GM12878 (cell line): Measurements from ENCODE around the gene SRRM2. TPM values are rescaled to one million over a fixed set of nuclear protein-coding genes. Genes with fewer than 3 reads are reported as not detected.

Experiments used
- ATAC-seq: fragments of 200-7000 bp; cut with Tn5 transposase; 3 replicates; pipeline ENCODE4 v1.9.1; 2020; ENCODE audit warnings: mild to moderate bottlenecking, moderate library complexity
- BruUV-seq: library from RNA; stranded (reverse); fragments of 400-500 nt; replicated peaks from 2 replicates; lab custom pipeline; 2021; lab: Mats Ljungman, UMichigan
- CTCF ChIA-PET: fragments of 300-600 bp; sonication (Branson Sonifier 250); formaldehyde crosslinking; extraction: SDS; loops from one replicate; lab custom pipeline; 2021; ENCODE audit warnings: inconsistent platforms; lab: Yijun Ruan, JAX
- POLR2A ChIA-PET: fragments of 350-600 bp; formaldehyde crosslinking; extraction: SDS; loops from one replicate; lab custom pipeline; 2021; ENCODE audit warnings: inconsistent platforms; lab: Charles Lee
- RAD21 ChIA-PET: fragments of 300-600 bp; sonication (Branson Sonifier 250); formaldehyde crosslinking; loops from one replicate; lab custom pipeline; 2023; ENCODE audit warnings: antibody characterized with exemption; ENCODE audit not compliant: unreplicated experiment; lab: Charles Lee
- SMC1A ChIA-PET: fragments of 300-600 bp; sonication (Branson Sonifier 250); formaldehyde crosslinking; loops from one replicate; lab custom pipeline; 2023; ENCODE audit not compliant: unreplicated experiment, uncharacterized antibody; lab: Charles Lee
- DNase-seq: peaks from one replicate; pipeline ENCODE4 v3.0.0-alpha.2; 2011; ENCODE audit warnings: low read depth, low spot score
- FAIRE-seq: peaks from 3 replicates; lab custom pipeline; 2011; peaks lifted over from hg19 to GRCh38; lab: Jason Lieb, UNC
- H2AFZ ChIP-seq: 2 replicates; pipeline ENCODE4 v1.6.0; 2011; ENCODE audit warnings: low read depth, low read length, control low read depth; ENCODE audit not compliant: control insufficient read depth
- H3K27ac ChIP-seq: 2 replicates; pipeline ENCODE4 v1.5.1; 2011; ENCODE audit warnings: control low read depth; ENCODE audit not compliant: control insufficient read depth, insufficient read depth
- H3K27me3 ChIP-seq, 2 experiments: replicated peaks in 1 of 2; 2 replicates each; pipeline versions ENCODE4 v1.6.0 to v1.6.1; 2011; ENCODE audit warnings: low read length in 1 of 2; ENCODE audit not compliant: control insufficient read depth in 2 of 2, insufficient read depth in 2 of 2
- H3K36me3 ChIP-seq, 2 experiments: 2 replicates each; pipeline ENCODE4 v1.5.1; 2011; ENCODE audit warnings: low read length in 1 of 2; ENCODE audit not compliant: control insufficient read depth in 2 of 2, insufficient read depth in 2 of 2
- H3K4me1 ChIP-seq: 2 replicates; pipeline ENCODE4 v1.6.1; 2011; ENCODE audit warnings: mild to moderate bottlenecking, low read length, moderate library complexity, mixed read lengths; ENCODE audit not compliant: control insufficient read depth, insufficient read depth
- H3K4me2 ChIP-seq: 2 replicates; pipeline ENCODE4 v1.6.0; 2011; ENCODE audit warnings: control low read depth; ENCODE audit not compliant: control insufficient read depth, insufficient read depth
- H3K4me3 ChIP-seq: fragments of 200-600 bp; sonication (generic); 2 replicates; pipeline ENCODE4 v1.5.1; 2016
- H3K79me2 ChIP-seq: 2 replicates; pipeline ENCODE4 v1.6.0; 2011; ENCODE audit warnings: low read length; ENCODE audit not compliant: control insufficient read depth, insufficient read depth
- H3K9ac ChIP-seq: 2 replicates; pipeline ENCODE4 v1.8.0; 2011; ENCODE audit warnings: low read length, control low read depth, mixed read lengths; ENCODE audit not compliant: control insufficient read depth, insufficient read depth
- H3K9me3 ChIP-seq: replicated peaks from 3 replicates; pipeline ENCODE4 v1.5.1; 2011; ENCODE audit warnings: mild to moderate bottlenecking, low read length; ENCODE audit not compliant: control insufficient read depth, insufficient read depth
- H4K20me1 ChIP-seq: 2 replicates; pipeline ENCODE4 v1.6.0; 2011; ENCODE audit not compliant: control insufficient read depth, insufficient read depth
- ATF3 ChIP-seq: IDR thresholded peaks from 2 replicates; pipeline ENCODE4 v1.6.1; 2011; ENCODE audit warnings: low read depth, mild to moderate bottlenecking, low read length, moderate library complexity, borderline replicate concordance; ENCODE audit errors: extremely low read depth
- BRCA1 ChIP-seq: IDR thresholded peaks from 2 replicates; pipeline ENCODE4 v1.6.1; 2011; ENCODE audit warnings: low read depth, low read length, improper control_type of control experiment
- CHD1 ChIP-seq: IDR thresholded peaks from 2 replicates; pipeline ENCODE4 v1.6.1; 2012; ENCODE audit warnings: low read depth, low read length, improper control_type of control experiment
- HSF1 ChIP-seq: fragments of 150-350 bp; IDR thresholded peaks from 2 replicates; pipeline ENCODE4 v1.6.1; 2014; ENCODE audit warnings: mild to moderate bottlenecking, low read depth, low read length
- KDM1A ChIP-seq: fragments of 200-600 bp; sonication (generic); IDR thresholded peaks from 2 replicates; pipeline ENCODE4 v1.6.1; 2016; ENCODE audit warnings: borderline replicate concordance
- MTA3 ChIP-seq: IDR thresholded peaks from 2 replicates; pipeline ENCODE4 v1.6.1; 2012; ENCODE audit warnings: low read length, inconsistent platforms, borderline replicate concordance
- MXI1 ChIP-seq: fragments of 150-350 bp; IDR thresholded peaks from 2 replicates; pipeline ENCODE4 v1.6.1; 2011; ENCODE audit warnings: low read depth, mild to moderate bottlenecking, inconsistent platforms, low read length, improper control_type of control experiment
- NFIC ChIP-seq: IDR thresholded peaks from 2 replicates; pipeline ENCODE4 v1.6.1; 2012; ENCODE audit warnings: low read depth, mild to moderate bottlenecking, inconsistent platforms, low read length, moderate library complexity
- NR2F1 ChIP-seq: fragments of 450-650 bp; conservative IDR thresholded peaks from 2 replicates; pipeline ENCODE4 v1.6.1; 2017; ENCODE audit warnings: mild to moderate bottlenecking
- RBBP5 ChIP-seq: fragments of 200-600 bp; sonication (generic); conservative IDR thresholded peaks from 2 replicates; pipeline ENCODE4 v1.6.1; 2016
- RELA ChIP-seq: fragments of 450-650 bp; IDR thresholded peaks from 2 replicates; pipeline ENCODE4 v1.8.0; 2014; ENCODE audit warnings: borderline replicate concordance; ENCODE audit not compliant: partially characterized antibody
- SMARCA5 ChIP-seq: fragments of 450-650 bp; IDR thresholded peaks from 2 replicates; pipeline ENCODE4 v1.6.1; 2017; ENCODE audit warnings: mild to moderate bottlenecking
- ZBTB40 ChIP-seq: fragments of 450-650 bp; IDR thresholded peaks from 2 replicates; pipeline ENCODE4 v1.6.1; 2016; ENCODE audit warnings: mild to moderate bottlenecking, moderate library complexity, borderline replicate concordance
- ZNF217 ChIP-seq: fragments of 450-650 bp; IDR thresholded peaks from 2 replicates; pipeline ENCODE4 v1.6.1; 2017; ENCODE audit warnings: antibody characterized with exemption, mild to moderate bottlenecking
- ZZZ3 ChIP-seq: IDR thresholded peaks from 2 replicates; pipeline ENCODE4 v1.6.1; 2011; ENCODE audit warnings: low read depth; ENCODE audit not compliant: control insufficient read depth, insufficient read length
- WGBS: methylation state at CpG from one replicate; pipeline ENCODE4 v1.1.6; 2016; ENCODE audit warnings: low lambda C conversion rate; ENCODE audit not compliant: insufficient replicate concordance, insufficient coverage; ENCODE audit errors: missing lambda C conversion rate; 5-methylcytosine and 5-hydroxymethylcytosine counted together
- in situ Hi-C: fragments of 300-500 bp; cut with MboI; formaldehyde crosslinking; loops from 9 replicates; pipeline ENCODE4 v1.14.3; 2018; ENCODE audit warnings: mixed read lengths
- intact Hi-C: fragments of 100-400 bp; cut with micrococcal nuclease; formaldehyde crosslinking; loops from one replicate; pipeline ENCODE4 v1.14.2; 2022; ENCODE audit not compliant: unreplicated experiment
- polyA plus RNA-seq, 11 experiments: library from polyadenylated mRNA; depleted of rRNA in 4 of 11; unstranded in 6 of 11; stranded (reverse) in 5 of 11; fragments of >200 nt; fragmentation: Nextera tagmentation in 4 of 11; fragmentation: Illumina TruSeq in 1 of 11; extraction: Ambion mirVana in 4 of 11; extraction: Trizol in 1 of 11; gene quantifications; 1 replicate in 1 of 11; 2 replicates in 10 of 11; pipeline versions ENCODE4 v1.2.1 to v1.2.3, GENCODE V29; 2011 to 2016; ENCODE audit warnings: inconsistent platforms in 2 of 11, missing spikeins in 2 of 11, low read depth in 1 of 11
- total RNA-seq, 4 experiments: library from RNA; depleted of rRNA in 3 of 4; stranded (reverse); fragments of >200 nt in 3 of 4; fragmentation: Illumina TruSeq in 1 of 4; extraction: Trizol in 1 of 4; gene quantifications; 2 replicates each; pipeline versions ENCODE4 v1.2.1 to v1.2.3, GENCODE V29; 2013 to 2021
- TF ChIP-seq, protein P1 (sequence below): fragments of 450-650 bp; IDR thresholded peaks from 2 replicates; pipeline ENCODE4 v1.6.1; 2017; ENCODE audit warnings: mild to moderate bottlenecking

Gene SRRM2
- total and polyA plus RNA-seq, 10 of the 15 experiments (the other 5 are each of a cell fraction or from before 2014, with no cell fraction given) = 30.1 to 502 (median 196) TPM

DNA sequence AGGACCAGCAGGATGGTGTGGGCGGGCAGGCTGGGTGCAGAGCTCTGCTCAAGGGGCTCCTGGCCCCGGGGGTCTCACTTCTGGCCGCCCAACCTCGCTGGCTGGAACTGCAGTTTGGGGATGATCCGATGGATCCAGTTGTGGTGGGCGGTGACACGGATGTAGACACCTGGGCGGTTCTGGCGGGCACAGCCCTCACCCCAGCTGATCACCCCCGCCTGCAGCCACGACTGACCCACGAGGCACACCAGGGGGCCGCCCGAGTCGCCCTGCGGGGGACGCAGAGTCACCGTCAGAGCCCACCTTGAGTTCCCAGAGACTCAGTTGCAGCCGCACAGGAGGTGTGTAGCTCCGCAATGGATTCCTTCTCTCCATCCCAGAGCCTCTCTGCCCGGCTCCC lies 39.9 kb upstream of the SRRM2 start (continued):
- TF ChIP-seq KDM1A (no peak), MTA3 (no peak), NFIC (no peak), SMARCA5 (no peak)

DNA sequence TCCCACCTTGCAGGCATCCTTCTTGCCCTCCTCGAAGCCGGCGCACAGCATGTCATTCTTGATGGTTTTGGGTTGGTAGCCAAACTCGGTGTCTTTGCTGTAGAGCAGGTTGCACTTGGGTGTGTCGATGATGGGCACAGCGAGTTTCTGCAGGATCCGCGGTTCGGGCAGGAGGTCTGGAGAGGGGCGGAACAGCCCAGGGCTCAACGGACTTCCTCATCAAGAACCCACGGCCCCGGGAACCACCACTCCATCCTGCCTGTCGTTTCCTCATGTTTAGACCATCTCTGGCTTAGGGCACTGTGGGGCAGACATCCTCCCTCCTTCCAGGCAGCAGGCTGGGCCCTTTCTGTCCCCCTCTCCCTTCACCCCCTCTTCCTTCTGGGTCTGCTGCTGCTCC lies 38.9 kb upstream of the SRRM2 start:
- WGBS = 60% methylated on average over 14 of the region's 14 CpGs
- no peak for ATAC-seq
- no peak for TF ChIP-seq MXI1
- TF ChIP-seq ZNF217 = no peak
- TF ChIP-seq ZBTB40 = no peak
- no peak for TF ChIP-seq ATF3
- TF ChIP-seq HSF1 = no peak
- TF ChIP-seq CHD1 = no peak
- TF ChIP-seq, protein P1, sequence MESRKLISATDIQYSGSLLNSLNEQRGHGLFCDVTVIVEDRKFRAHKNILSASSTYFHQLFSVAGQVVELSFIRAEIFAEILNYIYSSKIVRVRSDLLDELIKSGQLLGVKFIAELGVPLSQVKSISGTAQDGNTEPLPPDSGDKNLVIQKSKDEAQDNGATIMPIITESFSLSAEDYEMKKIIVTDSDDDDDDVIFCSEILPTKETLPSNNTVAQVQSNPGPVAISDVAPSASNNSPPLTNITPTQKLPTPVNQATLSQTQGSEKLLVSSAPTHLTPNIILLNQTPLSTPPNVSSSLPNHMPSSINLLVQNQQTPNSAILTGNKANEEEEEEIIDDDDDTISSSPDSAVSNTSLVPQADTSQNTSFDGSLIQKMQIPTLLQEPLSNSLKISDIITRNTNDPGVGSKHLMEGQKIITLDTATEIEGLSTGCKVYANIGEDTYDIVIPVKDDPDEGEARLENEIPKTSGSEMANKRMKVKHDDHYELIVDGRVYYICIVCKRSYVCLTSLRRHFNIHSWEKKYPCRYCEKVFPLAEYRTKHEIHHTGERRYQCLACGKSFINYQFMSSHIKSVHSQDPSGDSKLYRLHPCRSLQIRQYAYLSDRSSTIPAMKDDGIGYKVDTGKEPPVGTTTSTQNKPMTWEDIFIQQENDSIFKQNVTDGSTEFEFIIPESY = no peak
- no peak for TF ChIP-seq RELA
- no peak for TF ChIP-seq NR2F1
- TF ChIP-seq BRCA1 = no peak
- no peak for TF ChIP-seq RBBP5
- TF ChIP-seq ZZZ3 = no peak

More for the DNA sequence above, 38.9 kb upstream of the SRRM2 start:
- H3K27ac ChIP-seq = no peak overlapping the region
- no peak overlapping the region for H2AFZ ChIP-seq
- no peak overlapping the region for H3K9ac ChIP-seq
- no peaks in the 10 kb centered on the region for H3K4me1 ChIP-seq
- ChIA-PET SMC1A (no interaction called here), RAD21 (no interaction called here), POLR2A (no interaction called here), CTCF (no interaction called here)
- no peaks in the 10 kb centered on the region for H3K27me3 ChIP-seq
- H4K20me1 ChIP-seq = no peaks in the 10 kb centered on the region
- H3K79me2 ChIP-seq = no peaks in the 10 kb centered on the region
- no peak for DNase-seq
- in situ Hi-C loops (no loop called here), intact Hi-C loops (no loop called here)
- peaks cover 2% of the 10 kb centered on the region in 2 experiments for H3K36me3 ChIP-seq
- BruUV-seq = no TSS peak
- no peaks in the 10 kb centered on the region for H3K9me3 ChIP-seq
- FAIRE-seq = no peak
- no peak overlapping the region for H3K4me2 ChIP-seq
- no peak overlapping the region for H3K4me3 ChIP-seq
